Measurements from ENCODE around the gene LRRC8E. TPM values are rescaled to one million over a fixed set of nuclear protein-coding genes. Genes with fewer than 3 reads are reported as not detected.

Gene LRRC8E
- total RNA-seq, 4 donors from 2014 or later = 0.13 to 0.32 (median 0.29) TPM

GRCh38 chr19:7861619-7862412 is 26.5 kb upstream of the LRRC8E start:
- WGBS, 2 donors (ENCODE audit: low coverage in 1 of 2) = 62% methylated on average over 10 of the region's 63 CpGs; no CpG with 5 or more reads in 1 of the 2 donors
- peak overlapping the region in 1 of 2 donors; percentile 40 for H3K4me3 ChIP-seq
- H3K36me3 ChIP-seq = peaks cover 0 to 62% of the 10 kb centered on the region in 2 donors
- peaks cover 100% of the 10 kb centered on the region for H3K27me3 ChIP-seq
- no peak for TF ChIP-seq POLR2A (IDR thresholded peaks at IDR 0.05)
- TF ChIP-seq POLR2AphosphoS5 (IDR thresholded peaks at IDR 0.05) = no peak
- no peak for TF ChIP-seq EP300 (IDR thresholded peaks at IDR 0.05)
- no peak for TF ChIP-seq CTCF (IDR thresholded peaks at IDR 0.05)
- ATAC-seq = no peak
- H3K9me3 ChIP-seq = no peaks in the 10 kb centered on the region
- H3K4me1 ChIP-seq = peaks cover 0 to 18% (median 8%) of the 10 kb centered on the region in 3 donors
- no peak overlapping the region for H3K27ac ChIP-seq

GRCh38 chr19:7862413-7862951 is 25.8 kb upstream of the LRRC8E start:
- Histone ChIP-seq H3K4me3 (peak overlapping the region in 1 of 2 donors; percentile 40), H3K27ac (no peak overlapping the region), H3K4me1 (peaks cover 0 to 18% (median 8%) of the 10 kb centered on the region in 3 donors), H3K36me3 (peaks cover 0 to 56% of the 10 kb centered on the region in 2 donors), H3K27me3 (peaks cover 100% of the 10 kb centered on the region), H3K9me3 (no peaks in the 10 kb centered on the region)
- ATAC-seq = peak; percentile 29
- TF ChIP-seq POLR2AphosphoS5 (IDR thresholded peaks at IDR 0.05) (no peak), EP300 (IDR thresholded peaks at IDR 0.05) (no peak), CTCF (IDR thresholded peaks at IDR 0.05) (no peak), POLR2A (IDR thresholded peaks at IDR 0.05) (no peak)
- no CpG with 5 or more reads among the region's 67 CpGs for WGBS, 2 donors (ENCODE audit: low coverage in 1 of 2)

- H3K36me3 ChIP-seq = peaks cover 0 to 48% of the 10 kb centered on the region in 2 donors
- no peak for ATAC-seq
- no peaks in the 10 kb centered on the region for H3K9me3 ChIP-seq
- H3K27ac ChIP-seq = no peak overlapping the region
- no peak overlapping the region for H3K4me3 ChIP-seq
- WGBS, 2 donors (ENCODE audit: low coverage in 1 of 2) = 78% methylated on average over 11 of the region's 83 CpGs; no CpG with 5 or more reads in 1 of the 2 donors
- TF ChIP-seq POLR2A (IDR thresholded peaks at IDR 0.05) = no peak
- no peak for TF ChIP-seq POLR2AphosphoS5 (IDR thresholded peaks at IDR 0.05)
- no peak for TF ChIP-seq EP300 (IDR thresholded peaks at IDR 0.05)
- TF ChIP-seq CTCF (IDR thresholded peaks at IDR 0.05) = no peak
- H3K4me1 ChIP-seq = peaks cover 0 to 23% (median 9%) of the 10 kb centered on the region in 3 donors
- H3K27me3 ChIP-seq = peaks cover 100% of the 10 kb centered on the region
These were observed 24.9 kb upstream of the LRRC8E start for GRCh38 chr19:7863157-7863970.

- H3K27ac ChIP-seq = no peak overlapping the region
- H3K27me3 ChIP-seq = peaks cover 97% of the 10 kb centered on the region
- WGBS, 2 donors (ENCODE audit: low coverage in 1 of 2) = 71 to 76% methylated on average over 3 to 5 of the region's 21 CpGs
- H3K4me1 ChIP-seq = peaks cover 0 to 31% (median 12%) of the 10 kb centered on the region in 3 donors
- H3K4me3 ChIP-seq = no peak overlapping the region
- no peaks in the 10 kb centered on the region for H3K9me3 ChIP-seq
- peaks cover 0 to 40% of the 10 kb centered on the region in 2 donors for H3K36me3 ChIP-seq
- no peak for ATAC-seq
- no peak for TF ChIP-seq CTCF (IDR thresholded peaks at IDR 0.05)
- TF ChIP-seq EP300 (IDR thresholded peaks at IDR 0.05) = no peak
- TF ChIP-seq POLR2AphosphoS5 (IDR thresholded peaks at IDR 0.05) = no peak
- TF ChIP-seq POLR2A (IDR thresholded peaks at IDR 0.05) = no peak
These were observed 24.2 kb upstream of the LRRC8E start for GRCh38 chr19:7863971-7864689.

All from gastroesophageal sphincter (tissue), 4 donors.